ENCODE measurements around the gene GAL3ST3. TPM values are rescaled to one million over a fixed set of nuclear protein-coding genes. Genes with fewer than 3 reads are reported as not detected.

GAL3ST3 gene
- total RNA-seq, 2 experiments from 2014 or later: 0.17 TPM; not detected in 1

GRCh38 chr11:66008095-66008467 lies 40.9 kb downstream of the GAL3ST3 start:
- no peak for DNase-seq
- CTCF ChIA-PET: interaction anchor here (0.9 to 1.8 kb wide), 3 partner anchors 14 to 43 kb away, joined by 3 to 9 read pairs (median 6); no protein-coding TSS in a partner anchor
- H3K27ac Mint-ChIP-seq: no peak overlapping the region
- peaks cover 19% of the 10 kb centered on the region for H3K4me1 Mint-ChIP-seq (ENCODE audit: low read depth)
- no peak overlapping the region for H3K4me3 Mint-ChIP-seq
- intact Hi-C loops (cut with micrococcal nuclease): no loop called here
- peaks cover 19% of the 10 kb centered on the region for H3K36me3 Mint-ChIP-seq (ENCODE audit: low read depth)
- H3K27me3 Mint-ChIP-seq (ENCODE audit: low read depth): peaks cover 7% of the 10 kb centered on the region
- H3K9me3 Mint-ChIP-seq: no peaks in the 10 kb centered on the region

- intact Hi-C loops (cut with micrococcal nuclease): no loop called here
Observed at GRCh38 chr11:66007201-66007634, 41.7 kb downstream of the GAL3ST3 start.

DNA sequence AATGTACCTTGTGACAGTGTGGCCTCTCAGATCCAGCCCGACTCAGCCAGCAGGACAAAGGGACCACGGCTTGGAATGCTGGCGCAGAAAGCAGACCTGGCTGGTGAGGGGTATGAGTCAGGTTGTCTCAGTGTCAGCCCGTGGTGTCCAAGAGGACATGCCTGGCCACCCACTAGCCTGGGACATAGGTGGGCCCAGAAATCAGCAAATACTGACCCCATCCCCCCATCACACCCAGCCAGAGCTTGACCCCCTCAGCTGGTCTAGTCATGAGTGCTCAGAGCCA lies 42.1 kb downstream of the GAL3ST3 start:
- DNase-seq: no peak
- CTCF ChIA-PET: interaction anchor here (0.7 to 1.8 kb wide), 2 partner anchors 16 to 18 kb away, joined by 4 to 9 read pairs; no protein-coding TSS in a partner anchor
- H3K4me3 Mint-ChIP-seq: no peak overlapping the region
- no peaks in the 10 kb centered on the region for H3K9me3 Mint-ChIP-seq
- H3K36me3 Mint-ChIP-seq (ENCODE audit: low read depth): peaks cover 28% of the 10 kb centered on the region
- intact Hi-C loops (cut with micrococcal nuclease): no loop called here
- peaks cover 3% of the 10 kb centered on the region for H3K27me3 Mint-ChIP-seq (ENCODE audit: low read depth)
- H3K4me1 Mint-ChIP-seq (ENCODE audit: low read depth): peaks cover 19% of the 10 kb centered on the region
- no peak overlapping the region for H3K27ac Mint-ChIP-seq

More at GRCh38 chr11:66007201-66007634, 41.7 kb downstream of the GAL3ST3 start:
- Mint-ChIP-seq H3K4me3 (no peak overlapping the region), H3K27ac (no peak overlapping the region), H3K4me1 (ENCODE audit: low read depth) (peaks cover 21% of the 10 kb centered on the region), H3K9me3 (no peaks in the 10 kb centered on the region), H3K27me3 (ENCODE audit: low read depth) (peaks cover 3% of the 10 kb centered on the region), H3K36me3 (ENCODE audit: low read depth) (peaks cover 25% of the 10 kb centered on the region)
- DNase-seq: no peak
- CTCF ChIA-PET: interaction anchor here (0.7 to 1.8 kb wide), 2 partner anchors 15 to 19 kb away, joined by 4 to 9 read pairs; no protein-coding TSS in a partner anchor

DNA sequence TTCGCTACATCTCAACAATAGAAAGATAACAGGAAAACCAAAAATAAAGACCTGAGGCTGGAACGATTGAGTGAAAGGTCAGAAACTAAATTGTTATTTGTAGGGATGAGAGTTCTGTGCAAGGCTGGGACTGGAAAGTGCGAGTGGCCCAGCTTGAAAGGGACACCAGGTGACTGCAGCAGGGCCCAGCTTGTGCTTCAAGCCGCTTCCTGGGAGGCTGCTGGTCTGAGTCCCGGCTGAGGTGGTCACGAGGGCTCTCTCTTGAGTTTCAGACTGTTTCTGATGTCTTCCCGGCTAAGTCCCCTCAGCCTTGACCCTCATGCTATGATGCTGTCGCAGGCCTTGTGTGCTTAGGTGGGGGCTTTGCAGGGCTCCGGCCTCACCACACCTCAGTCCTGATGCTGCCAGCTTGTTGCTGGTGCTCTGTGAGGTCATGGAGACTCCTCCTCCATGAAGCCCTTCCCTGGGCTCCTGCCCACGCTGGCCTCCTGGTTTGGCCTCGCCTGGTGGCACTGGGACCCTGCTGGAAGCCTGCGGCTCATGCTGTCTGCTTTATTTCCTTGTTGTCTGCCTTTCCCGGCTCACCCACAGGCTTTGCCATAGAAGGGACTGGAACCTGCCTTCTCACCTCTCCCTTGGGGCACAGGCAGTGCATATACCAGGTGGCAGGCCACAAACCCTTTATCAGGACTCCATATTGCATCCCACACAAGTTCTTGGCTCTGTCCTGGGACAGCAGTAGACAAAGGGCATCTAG lies 42.6 kb downstream of the GAL3ST3 start:
- DNase-seq: no peak
- CTCF ChIA-PET: no interaction called here
- Mint-ChIP-seq H3K4me1 (ENCODE audit: low read depth) (peaks cover 16% of the 10 kb centered on the region), H3K27me3 (ENCODE audit: low read depth) (peaks cover under 1% of the 10 kb centered on the region), H3K27ac (no peak overlapping the region), H3K4me3 (no peak overlapping the region), H3K36me3 (ENCODE audit: low read depth) (peaks cover 30% of the 10 kb centered on the region), H3K9me3 (no peaks in the 10 kb centered on the region)
- intact Hi-C loops (cut with micrococcal nuclease): no loop called here

GRCh38 chr11:66004186-66004585 lies 44.8 kb downstream of the GAL3ST3 start:
- peaks cover 34% of the 10 kb centered on the region for H3K36me3 Mint-ChIP-seq (ENCODE audit: low read depth)
- intact Hi-C loops (cut with micrococcal nuclease): loop anchor here (5.0 kb wide), 2 partner anchors 292 to 432 kb away; partner anchors contain the start of genes FAM89B, KAT5 and ZNRD2
- no peaks in the 10 kb centered on the region for H3K27me3 Mint-ChIP-seq (ENCODE audit: low read depth)
- DNase-seq: no peak
- peak overlapping the region; percentile 99 for H3K4me3 Mint-ChIP-seq
- no peaks in the 10 kb centered on the region for H3K9me3 Mint-ChIP-seq
- peak overlapping the region; percentile 82 for H3K27ac Mint-ChIP-seq
- CTCF ChIA-PET: interaction anchor here (1.0 to 1.5 kb wide), 2 partner anchors 18 to 64 kb away, joined by 4 to 5 read pairs; no protein-coding TSS in a partner anchor
- peaks cover 32% of the 10 kb centered on the region for H3K4me1 Mint-ChIP-seq (ENCODE audit: low read depth)

DNA sequence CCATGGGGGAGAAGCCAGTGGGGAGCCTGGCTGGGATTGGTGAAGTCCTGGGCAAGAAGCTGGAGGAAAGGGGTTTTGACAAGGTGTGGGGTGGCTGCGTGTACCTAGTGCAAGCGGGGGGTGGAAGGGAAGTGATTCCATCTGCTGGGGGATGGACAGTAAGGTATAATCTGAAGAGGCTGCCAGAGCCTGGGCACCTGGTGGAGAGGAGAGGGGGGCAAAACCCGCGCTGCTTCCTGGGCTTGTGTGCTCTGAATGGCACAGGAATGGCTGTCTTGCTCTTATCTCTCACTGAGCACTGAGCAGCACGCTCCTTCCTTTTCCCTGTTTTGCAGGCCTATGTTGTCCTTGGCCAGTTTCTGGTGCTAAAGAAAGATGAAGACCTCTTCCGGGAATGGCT lies 45.7 kb downstream of the GAL3ST3 start:
- Mint-ChIP-seq H3K27me3 (ENCODE audit: low read depth) (no peaks in the 10 kb centered on the region), H3K27ac (peak overlapping the region; percentile 99), H3K4me3 (peak overlapping the region; percentile 99), H3K9me3 (no peaks in the 10 kb centered on the region), H3K4me1 (ENCODE audit: low read depth) (peaks cover 38% of the 10 kb centered on the region), H3K36me3 (ENCODE audit: low read depth) (peaks cover 43% of the 10 kb centered on the region)
- CTCF ChIA-PET: interaction anchor here (0.7 to 1.5 kb wide), 4 partner anchors 18 to 104 kb away, joined by 3 to 6 read pairs (median 4); no protein-coding TSS in a partner anchor
- no peak for DNase-seq
- intact Hi-C loops (cut with micrococcal nuclease): loop anchor here (2.0 to 5.0 kb wide), 4 partner anchors 50 to 431 kb away; partner anchors contain the start of genes FAM89B, KAT5, SF3B2 and ZNRD2

- Mint-ChIP-seq H3K4me3 (peak overlapping the region; percentile 99), H3K36me3 (ENCODE audit: low read depth) (peaks cover 48% of the 10 kb centered on the region), H3K27me3 (ENCODE audit: low read depth) (no peaks in the 10 kb centered on the region), H3K27ac (peak overlapping the region; percentile 99), H3K4me1 (ENCODE audit: low read depth) (peaks cover 40% of the 10 kb centered on the region), H3K9me3 (no peaks in the 10 kb centered on the region)
- intact Hi-C loops (cut with micrococcal nuclease): loop anchor here (1.0 to 5.0 kb wide), 9 partner anchors 20 to 430 kb away; partner anchors contain the start of genes CFL1, FAM89B, KAT5 and PCNX3
- CTCF ChIA-PET: interaction anchor here (0.6 to 1.5 kb wide), 7 partner anchors 13 to 116 kb away, joined by 3 to 6 read pairs (median 3); no protein-coding TSS in a partner anchor
- no peak for DNase-seq
Observed at GRCh38 chr11:66002648-66003225, 46.2 kb downstream of the GAL3ST3 start.

DNA sequence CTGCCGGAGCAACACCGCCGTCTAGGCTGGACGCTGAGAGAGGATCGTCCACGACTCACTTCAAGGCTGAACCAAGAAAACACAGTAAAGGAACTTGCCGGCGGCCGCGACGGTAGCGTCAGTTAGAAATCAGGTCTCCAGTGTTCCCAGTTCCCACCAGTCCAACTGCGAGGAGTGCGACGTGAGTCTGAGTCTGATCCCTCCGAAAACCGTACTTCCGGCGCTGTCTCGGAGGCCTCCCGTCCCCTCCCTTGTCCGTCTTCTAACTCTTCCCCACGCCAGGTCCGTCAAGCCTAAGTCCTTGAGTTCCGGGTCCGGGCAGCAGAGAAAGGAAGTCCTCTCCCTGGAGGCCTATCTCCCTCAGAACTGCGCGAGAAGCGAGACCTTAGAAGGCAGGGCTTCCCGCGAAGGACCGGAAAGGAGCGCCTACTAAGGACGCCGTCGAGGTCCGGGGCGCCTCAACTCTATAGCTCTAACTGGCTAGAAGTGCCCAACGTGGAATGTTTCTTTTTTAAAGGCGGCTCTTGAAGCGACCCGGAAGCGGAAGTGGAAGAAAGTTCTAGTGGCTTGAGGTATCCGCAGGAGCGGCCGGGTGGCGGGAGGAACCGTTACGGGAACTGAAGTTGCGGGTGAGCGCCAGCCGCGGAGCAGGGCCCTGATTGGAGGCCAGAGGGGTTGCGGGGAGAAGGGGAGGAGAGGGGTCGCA lies 46.9 kb downstream of the GAL3ST3 start, which contains the start of the genes BANF1 and EIF1AD:
Gene BANF1, plus strand, starts transcription at position 562 of the 706 bp plus-strand sequence. CDS start 748 bp downstream, outside the sequence.
Gene EIF1AD, minus strand, starts transcription at position 216 of the 706 bp plus-strand sequence. CDS start 1,768 bp downstream, outside the sequence.
- H3K4me3 Mint-ChIP-seq: peak within 1 kb of the TSS; percentile 99
- CTCF ChIA-PET: interaction anchor here (0.6 to 1.2 kb wide), 5 partner anchors 13 to 115 kb away, joined by 3 to 4 read pairs (median 3); no protein-coding TSS in a partner anchor
- H3K36me3 Mint-ChIP-seq (ENCODE audit: low read depth): peaks cover 53% of the 10 kb centered on the region
- peaks cover 44% of the 10 kb centered on the region for H3K4me1 Mint-ChIP-seq (ENCODE audit: low read depth)
- H3K9me3 Mint-ChIP-seq: no peaks in the 10 kb centered on the region
- intact Hi-C loops (cut with micrococcal nuclease): loop anchor here (1.0 to 5.0 kb wide), 9 partner anchors 20 to 430 kb away; partner anchors contain the start of genes CFL1, FAM89B, KAT5 and PCNX3
- peak within 1 kb of the TSS; percentile 99 for H3K27ac Mint-ChIP-seq
- DNase-seq: peak; percentile 96
- H3K27me3 Mint-ChIP-seq (ENCODE audit: low read depth): no peaks in the 10 kb centered on the region

GRCh38 chr11:65997286-65997685 lies 51.7 kb downstream of the GAL3ST3 start:
- Mint-ChIP-seq H3K9me3 (no peaks in the 10 kb centered on the region), H3K27me3 (ENCODE audit: low read depth) (no peaks in the 10 kb centered on the region), H3K4me1 (ENCODE audit: low read depth) (peaks cover 30% of the 10 kb centered on the region), H3K27ac (peak overlapping the region; percentile 26), H3K36me3 (ENCODE audit: low read depth) (peaks cover 33% of the 10 kb centered on the region), H3K4me3 (no peak overlapping the region)
- CTCF ChIA-PET: no interaction called here
- DNase-seq: no peak
- intact Hi-C loops (cut with micrococcal nuclease): no loop called here

- no peak overlapping the region for H3K27ac Mint-ChIP-seq
- H3K4me1 Mint-ChIP-seq (ENCODE audit: low read depth): peaks cover 6% of the 10 kb centered on the region
- no peak overlapping the region for H3K4me3 Mint-ChIP-seq
- H3K27me3 Mint-ChIP-seq (ENCODE audit: low read depth): no peaks in the 10 kb centered on the region
- CTCF ChIA-PET: interaction anchor here (0.8 to 8.7 kb wide), 2 partner anchors 103 to 143 kb away, joined by 3 to 113 read pairs; partner anchors contain the start of genes CCDC85B and FIBP
- intact Hi-C loops (cut with micrococcal nuclease): no loop called here
- H3K9me3 Mint-ChIP-seq: no peaks in the 10 kb centered on the region
- DNase-seq: no peak
- H3K36me3 Mint-ChIP-seq (ENCODE audit: low read depth): peaks cover 11% of the 10 kb centered on the region
Observed at GRCh38 chr11:65992056-65992455, 56.9 kb downstream of the GAL3ST3 start.
